CD4-positive, CD25-positive, alpha-beta regulatory T cell (primary cell): ENCODE measurements around the gene BBX. TPM values are rescaled to one million over a fixed set of nuclear protein-coding genes. Genes with fewer than 3 reads are reported as not detected.
A peak's percentile ranks its signal among the peaks of the same experiment; 100 is the strongest.

ENCODE experiments used
- ATAC-seq, 2 donors: fragments of 150-1000 bp; cut with Tn5 transposase; one replicate each; pipeline ENCODE4 v1.10.0; 2021; ENCODE audit warnings: low read depth in 2 of 2, moderate number of reproducible peaks in 2 of 2, moderate library complexity in 1 of 2
- DNase-seq, 3 donors: peaks; one replicate each; pipeline versions ENCODE4 v3.0.0 to v3.0.0-alpha.2; 2012 to 2022; ENCODE audit warnings: mixed read lengths in 1 of 3
- H3K27ac ChIP-seq: one replicate; pipeline ENCODE4 v1.7.0; 2013; ENCODE audit warnings: mild to moderate bottlenecking, low read length; ENCODE audit not compliant: insufficient read depth, poor library complexity, severe bottlenecking
- H3K27me3 ChIP-seq: one replicate; pipeline ENCODE4 v1.7.0; 2013; ENCODE audit warnings: low read length; ENCODE audit not compliant: control insufficient read depth, insufficient read depth
- H3K36me3 ChIP-seq: one replicate; pipeline ENCODE4 v1.7.0; 2013; ENCODE audit warnings: mild to moderate bottlenecking, low read length, moderate library complexity; ENCODE audit not compliant: control insufficient read depth, insufficient read depth
- H3K4me1 ChIP-seq: 2 replicates; pipeline ENCODE4 v1.7.0; 2013; ENCODE audit warnings: mild to moderate bottlenecking, low read length; ENCODE audit not compliant: insufficient read depth, control insufficient read depth, poor library complexity, severe bottlenecking
- H3K4me3 ChIP-seq: one replicate; pipeline ENCODE4 v1.7.0; 2013; ENCODE audit warnings: low read depth, mild to moderate bottlenecking, low read length, moderate library complexity
- H3K9me3 ChIP-seq, 2 experiments: 1 replicate in 1 of 2; 2 replicates in 1 of 2; pipeline ENCODE4 v1.7.0; 2013; ENCODE audit warnings: low read length in 2 of 2, mild to moderate bottlenecking in 1 of 2, moderate library complexity in 1 of 2; ENCODE audit not compliant: control insufficient read depth in 2 of 2
- H3K27ac Mint-ChIP-seq, 3 donors: one replicate each; pipeline ENCODE4 v1.8.0; 2020 to 2022; ENCODE audit warnings: mild to moderate bottlenecking in 3 of 3, mixed read lengths in 3 of 3, moderate library complexity in 2 of 3
- H3K27me3 Mint-ChIP-seq: one replicate; pipeline ENCODE4 v1.8.0; 2022; ENCODE audit warnings: mild to moderate bottlenecking, mixed read lengths
- H3K36me3 Mint-ChIP-seq: one replicate; pipeline ENCODE4 v1.8.0; 2020; ENCODE audit warnings: mixed read lengths
- H3K4me1 Mint-ChIP-seq, 4 donors: one replicate each; pipeline ENCODE4 v1.8.0; 2020 to 2022; ENCODE audit warnings: mixed read lengths in 4 of 4, mild to moderate bottlenecking in 1 of 4
- H3K4me3 Mint-ChIP-seq, 4 donors: one replicate each; pipeline ENCODE4 v1.8.0; 2020 to 2022; ENCODE audit warnings: mild to moderate bottlenecking in 4 of 4, mixed read lengths in 4 of 4, moderate library complexity in 3 of 4
- H3K9me3 Mint-ChIP-seq, 7 donors: one replicate each; pipeline ENCODE4 v1.8.0; 2020 to 2022; ENCODE audit warnings: mixed read lengths in 7 of 7, mild to moderate bottlenecking in 3 of 7, moderate library complexity in 2 of 7
- polyA plus RNA-seq, 4 donors: library from polyadenylated mRNA; unstranded; fragments of 300-500 nt; fragmentation: Illumina TruSeq; gene quantifications; one replicate each; pipeline ENCODE4 v1.2.3, GENCODE V29; 2021
- total RNA-seq: library from RNA; stranded (reverse); gene quantifications from one replicate; pipeline ENCODE4 v1.2.3, GENCODE V29; 2022

BBX gene
- total and polyA plus RNA-seq, 5 donors from 2014 or later = 62.1 to 96.2 (median 82.8) TPM

GRCh38 chr3:107795514-107796094, 272.8 kb downstream of the BBX start:
- no peaks in the 10 kb centered on the region for H3K27me3 Mint-ChIP-seq
- H3K9me3 Mint-ChIP-seq = no peaks in the 10 kb centered on the region
- peak overlapping the region in 1 of 3 donors; percentile 78 for H3K27ac Mint-ChIP-seq
- Histone ChIP-seq H3K4me3 (no peak overlapping the region), H3K4me1 (no peaks in the 10 kb centered on the region), H3K27ac (no peak overlapping the region), H3K36me3 (peaks cover 45% of the 10 kb centered on the region), H3K27me3 (no peaks in the 10 kb centered on the region), H3K9me3 (no peaks in the 10 kb centered on the region)
- peaks cover 37% of the 10 kb centered on the region for H3K36me3 Mint-ChIP-seq
- DNase-seq (no peak), ATAC-seq (no peak)
- no peak overlapping the region for H3K4me3 Mint-ChIP-seq
- H3K4me1 Mint-ChIP-seq = peaks cover 0 to 9% (median 4%) of the 10 kb centered on the region in 4 donors

- peaks cover 46% of the 10 kb centered on the region for H3K36me3 ChIP-seq
- ATAC-seq = no peak
- H3K4me1 ChIP-seq = no peaks in the 10 kb centered on the region
- no peaks in the 10 kb centered on the region for H3K9me3 ChIP-seq
- Mint-ChIP-seq H3K36me3 (peaks cover 41% of the 10 kb centered on the region), H3K27ac (no peak overlapping the region), H3K4me1 (peaks cover 0 to 9% (median 4%) of the 10 kb centered on the region in 4 donors), H3K9me3 (no peaks in the 10 kb centered on the region), H3K4me3 (no peak overlapping the region), H3K27me3 (no peaks in the 10 kb centered on the region)
- H3K27me3 ChIP-seq = no peaks in the 10 kb centered on the region
- DNase-seq = no peak
- no peak overlapping the region for H3K27ac ChIP-seq
- no peak overlapping the region for H3K4me3 ChIP-seq
These were observed 274.0 kb downstream of the BBX start for GRCh38 chr3:107796791-107797190.

GRCh38 chr3:107797586-107797985, 274.8 kb downstream of the BBX start:
- peaks cover 41% of the 10 kb centered on the region for H3K36me3 Mint-ChIP-seq
- no peak overlapping the region for H3K4me3 ChIP-seq
- H3K27ac Mint-ChIP-seq = no peak overlapping the region
- no peaks in the 10 kb centered on the region for H3K27me3 Mint-ChIP-seq
- ATAC-seq = no peak
- H3K36me3 ChIP-seq = peaks cover 54% of the 10 kb centered on the region
- H3K4me1 Mint-ChIP-seq = peaks cover 0 to 9% (median 4%) of the 10 kb centered on the region in 4 donors
- no peak for DNase-seq
- H3K27me3 ChIP-seq = no peaks in the 10 kb centered on the region
- H3K4me1 ChIP-seq = no peaks in the 10 kb centered on the region
- no peaks in the 10 kb centered on the region for H3K9me3 ChIP-seq
- no peak overlapping the region for H3K4me3 Mint-ChIP-seq
- H3K9me3 Mint-ChIP-seq = no peaks in the 10 kb centered on the region
- H3K27ac ChIP-seq = no peak overlapping the region

- ATAC-seq (no peak), DNase-seq (no peak)
- no peak overlapping the region for H3K4me3 ChIP-seq
- no peaks in the 10 kb centered on the region for H3K27me3 ChIP-seq
- H3K9me3 Mint-ChIP-seq = no peaks in the 10 kb centered on the region
- H3K36me3 Mint-ChIP-seq = peaks cover 49% of the 10 kb centered on the region
- H3K4me1 ChIP-seq = no peaks in the 10 kb centered on the region
- H3K9me3 ChIP-seq = no peaks in the 10 kb centered on the region
- no peak overlapping the region for H3K27ac Mint-ChIP-seq
- H3K27ac ChIP-seq = no peak overlapping the region
- H3K4me1 Mint-ChIP-seq = peaks cover 0 to 9% (median 4%) of the 10 kb centered on the region in 4 donors
- peaks cover 62% of the 10 kb centered on the region for H3K36me3 ChIP-seq
- no peaks in the 10 kb centered on the region for H3K27me3 Mint-ChIP-seq
- no peak overlapping the region for H3K4me3 Mint-ChIP-seq
These were observed 275.6 kb downstream of the BBX start for GRCh38 chr3:107798381-107798780.

GRCh38 chr3:107800710-107801109, 277.9 kb downstream of the BBX start:
- Mint-ChIP-seq H3K27ac (no peak overlapping the region), H3K36me3 (peaks cover 70% of the 10 kb centered on the region), H3K4me1 (peaks cover 0 to 8% (median 2%) of the 10 kb centered on the region in 4 donors), H3K9me3 (no peaks in the 10 kb centered on the region), H3K4me3 (no peak overlapping the region), H3K27me3 (no peaks in the 10 kb centered on the region)
- peaks cover 68% of the 10 kb centered on the region for H3K36me3 ChIP-seq
- no peak overlapping the region for H3K4me3 ChIP-seq
- no peak for DNase-seq
- ATAC-seq = no peak
- H3K9me3 ChIP-seq = no peaks in the 10 kb centered on the region
- H3K27ac ChIP-seq = no peak overlapping the region
- H3K27me3 ChIP-seq = no peaks in the 10 kb centered on the region
- H3K4me1 ChIP-seq = no peaks in the 10 kb centered on the region

GRCh38 chr3:107803170-107803569, 280.4 kb downstream of the BBX start:
- no peak overlapping the region for H3K4me3 ChIP-seq
- DNase-seq (no peak), ATAC-seq (no peak)
- H3K27me3 ChIP-seq = no peaks in the 10 kb centered on the region
- no peaks in the 10 kb centered on the region for H3K9me3 ChIP-seq
- H3K27ac ChIP-seq = no peak overlapping the region
- Mint-ChIP-seq H3K27ac (peak overlapping the region in 1 of 3 donors; percentile 44), H3K4me1 (peaks cover 0 to 4% (median under 1%) of the 10 kb centered on the region in 4 donors), H3K27me3 (no peaks in the 10 kb centered on the region), H3K4me3 (no peak overlapping the region), H3K36me3 (peaks cover 70% of the 10 kb centered on the region), H3K9me3 (no peaks in the 10 kb centered on the region)
- H3K36me3 ChIP-seq = peaks cover 84% of the 10 kb centered on the region
- H3K4me1 ChIP-seq = no peaks in the 10 kb centered on the region

- peaks cover 64% of the 10 kb centered on the region for H3K36me3 ChIP-seq
- no peak for ATAC-seq
These were observed 283.3 kb downstream of the BBX start for GRCh38 chr3:107806021-107806420.

GRCh38 chr3:107806536-107806935, 283.8 kb downstream of the BBX start:
- ATAC-seq (no peak), DNase-seq (no peak)
- Mint-ChIP-seq H3K4me1 (peaks cover 0 to 7% (median 7%) of the 10 kb centered on the region in 4 donors), H3K36me3 (peaks cover 56% of the 10 kb centered on the region), H3K4me3 (no peak overlapping the region), H3K27ac (peak overlapping the region in 1 of 3 donors; percentile 23), H3K27me3 (no peaks in the 10 kb centered on the region), H3K9me3 (no peaks in the 10 kb centered on the region)
- no peaks in the 10 kb centered on the region for H3K27me3 ChIP-seq
- H3K4me3 ChIP-seq = no peak overlapping the region
- no peaks in the 10 kb centered on the region for H3K9me3 ChIP-seq
- H3K27ac ChIP-seq = no peak overlapping the region
- H3K4me1 ChIP-seq = peaks cover 4% of the 10 kb centered on the region
- peaks cover 59% of the 10 kb centered on the region for H3K36me3 ChIP-seq

More at GRCh38 chr3:107806021-107806420, 283.3 kb downstream of the BBX start:
- peaks cover 4% of the 10 kb centered on the region for H3K4me1 ChIP-seq
- no peaks in the 10 kb centered on the region for H3K9me3 Mint-ChIP-seq
- peaks cover 0 to 7% (median 7%) of the 10 kb centered on the region in 4 donors for H3K4me1 Mint-ChIP-seq
- no peak overlapping the region for H3K27ac Mint-ChIP-seq
- no peak overlapping the region for H3K4me3 ChIP-seq
- DNase-seq = no peak
- H3K4me3 Mint-ChIP-seq = no peak overlapping the region
- no peaks in the 10 kb centered on the region for H3K27me3 ChIP-seq
- no peaks in the 10 kb centered on the region for H3K9me3 ChIP-seq
- H3K27ac ChIP-seq = no peak overlapping the region
- peaks cover 62% of the 10 kb centered on the region for H3K36me3 Mint-ChIP-seq
- no peaks in the 10 kb centered on the region for H3K27me3 Mint-ChIP-seq
